GM12878 (cell line): ENCODE results near the gene DMXL1. TPM values are rescaled to one million over a fixed set of nuclear protein-coding genes. Genes with fewer than 3 reads are reported as not detected.

Source experiments
- ATAC-seq: fragments of 200-7000 bp; cut with Tn5 transposase; 3 replicates; pipeline ENCODE4 v1.9.1; 2020; ENCODE audit warnings: mild to moderate bottlenecking, moderate library complexity
- BruUV-seq: library from RNA; stranded (reverse); fragments of 400-500 nt; replicated peaks from 2 replicates; lab custom pipeline; 2021; lab: Mats Ljungman, UMichigan
- CTCF ChIA-PET: fragments of 300-600 bp; sonication (Branson Sonifier 250); formaldehyde crosslinking; extraction: SDS; loops from one replicate; lab custom pipeline; 2021; ENCODE audit warnings: inconsistent platforms; lab: Yijun Ruan, JAX
- POLR2A ChIA-PET: fragments of 350-600 bp; formaldehyde crosslinking; extraction: SDS; loops from one replicate; lab custom pipeline; 2021; ENCODE audit warnings: inconsistent platforms; lab: Charles Lee
- RAD21 ChIA-PET: fragments of 300-600 bp; sonication (Branson Sonifier 250); formaldehyde crosslinking; loops from one replicate; lab custom pipeline; 2023; ENCODE audit warnings: antibody characterized with exemption; ENCODE audit not compliant: unreplicated experiment; lab: Charles Lee
- SMC1A ChIA-PET: fragments of 300-600 bp; sonication (Branson Sonifier 250); formaldehyde crosslinking; loops from one replicate; lab custom pipeline; 2023; ENCODE audit not compliant: unreplicated experiment, uncharacterized antibody; lab: Charles Lee
- DNase-seq: peaks from one replicate; pipeline ENCODE4 v3.0.0-alpha.2; 2011; ENCODE audit warnings: low read depth, low spot score
- FAIRE-seq: peaks from 3 replicates; lab custom pipeline; 2011; peaks lifted over from hg19 to GRCh38; lab: Jason Lieb, UNC
- H2AFZ ChIP-seq: 2 replicates; pipeline ENCODE4 v1.6.0; 2011; ENCODE audit warnings: low read depth, low read length, control low read depth; ENCODE audit not compliant: control insufficient read depth
- H3K27ac ChIP-seq: 2 replicates; pipeline ENCODE4 v1.5.1; 2011; ENCODE audit warnings: control low read depth; ENCODE audit not compliant: control insufficient read depth, insufficient read depth
- H3K27me3 ChIP-seq, 2 experiments: replicated peaks in 1 of 2; 2 replicates each; pipeline versions ENCODE4 v1.6.0 to v1.6.1; 2011; ENCODE audit warnings: low read length in 1 of 2; ENCODE audit not compliant: control insufficient read depth in 2 of 2, insufficient read depth in 2 of 2
- H3K36me3 ChIP-seq, 2 experiments: 2 replicates each; pipeline ENCODE4 v1.5.1; 2011; ENCODE audit warnings: low read length in 1 of 2; ENCODE audit not compliant: control insufficient read depth in 2 of 2, insufficient read depth in 2 of 2
- H3K4me1 ChIP-seq: 2 replicates; pipeline ENCODE4 v1.6.1; 2011; ENCODE audit warnings: mild to moderate bottlenecking, low read length, moderate library complexity, mixed read lengths; ENCODE audit not compliant: control insufficient read depth, insufficient read depth
- H3K4me2 ChIP-seq: 2 replicates; pipeline ENCODE4 v1.6.0; 2011; ENCODE audit warnings: control low read depth; ENCODE audit not compliant: control insufficient read depth, insufficient read depth
- H3K4me3 ChIP-seq: fragments of 200-600 bp; sonication (generic); 2 replicates; pipeline ENCODE4 v1.5.1; 2016
- H3K79me2 ChIP-seq: 2 replicates; pipeline ENCODE4 v1.6.0; 2011; ENCODE audit warnings: low read length; ENCODE audit not compliant: control insufficient read depth, insufficient read depth
- H3K9ac ChIP-seq: 2 replicates; pipeline ENCODE4 v1.8.0; 2011; ENCODE audit warnings: low read length, control low read depth, mixed read lengths; ENCODE audit not compliant: control insufficient read depth, insufficient read depth
- H3K9me3 ChIP-seq: replicated peaks from 3 replicates; pipeline ENCODE4 v1.5.1; 2011; ENCODE audit warnings: mild to moderate bottlenecking, low read length; ENCODE audit not compliant: control insufficient read depth, insufficient read depth
- H4K20me1 ChIP-seq: 2 replicates; pipeline ENCODE4 v1.6.0; 2011; ENCODE audit not compliant: control insufficient read depth, insufficient read depth
- BRCA1 ChIP-seq: IDR thresholded peaks from 2 replicates; pipeline ENCODE4 v1.6.1; 2011; ENCODE audit warnings: low read depth, low read length, improper control_type of control experiment
- CHD4 ChIP-seq: fragments of 200-600 bp; sonication (generic); IDR thresholded peaks from 2 replicates; pipeline ENCODE4 v1.6.1; 2016; ENCODE audit warnings: mild to moderate bottlenecking
- CREB1 ChIP-seq: IDR thresholded peaks from 2 replicates; pipeline ENCODE4 v1.6.1; 2012; ENCODE audit warnings: low read depth, mild to moderate bottlenecking, inconsistent platforms
- GABPA ChIP-seq: IDR thresholded peaks from 2 replicates; pipeline ENCODE4 v1.6.1; 2014; ENCODE audit warnings: antibody characterized with exemption, low read depth, mild to moderate bottlenecking, inconsistent platforms
- NFXL1 ChIP-seq: fragments of 450-650 bp; IDR thresholded peaks from 2 replicates; pipeline ENCODE4 v1.6.1; 2017; ENCODE audit warnings: antibody characterized with exemption, mild to moderate bottlenecking, borderline replicate concordance
- POU2F2 ChIP-seq: IDR thresholded peaks from 3 replicates; pipeline ENCODE4 v1.6.1; 2011; ENCODE audit warnings: low read depth, mild to moderate bottlenecking, low read length, borderline replicate concordance
- RCOR1 ChIP-seq: conservative IDR thresholded peaks from 2 replicates; pipeline ENCODE4 v1.6.1; 2012; ENCODE audit warnings: low read depth, low read length, improper control_type of control experiment
- SMARCA5 ChIP-seq: fragments of 450-650 bp; IDR thresholded peaks from 2 replicates; pipeline ENCODE4 v1.6.1; 2017; ENCODE audit warnings: mild to moderate bottlenecking
- WRNIP1 ChIP-seq: IDR thresholded peaks from 2 replicates; pipeline ENCODE4 v1.6.1; 2011; ENCODE audit warnings: low read depth, low read length, improper control_type of control experiment, borderline replicate concordance
- ZNF217 ChIP-seq: fragments of 450-650 bp; IDR thresholded peaks from 2 replicates; pipeline ENCODE4 v1.6.1; 2017; ENCODE audit warnings: antibody characterized with exemption, mild to moderate bottlenecking
- ZNF24 ChIP-seq: fragments of 450-650 bp; IDR thresholded peaks from 2 replicates; pipeline ENCODE4 v1.6.1; 2017; ENCODE audit warnings: antibody characterized with exemption, mild to moderate bottlenecking
- WGBS: methylation state at CpG from one replicate; pipeline ENCODE4 v1.1.6; 2016; ENCODE audit warnings: low lambda C conversion rate; ENCODE audit not compliant: insufficient replicate concordance, insufficient coverage; ENCODE audit errors: missing lambda C conversion rate; 5-methylcytosine and 5-hydroxymethylcytosine counted together
- in situ Hi-C: fragments of 300-500 bp; cut with MboI; formaldehyde crosslinking; loops from 9 replicates; pipeline ENCODE4 v1.14.3; 2018; ENCODE audit warnings: mixed read lengths
- intact Hi-C: fragments of 100-400 bp; cut with micrococcal nuclease; formaldehyde crosslinking; loops from one replicate; pipeline ENCODE4 v1.14.2; 2022; ENCODE audit not compliant: unreplicated experiment
- polyA plus RNA-seq, 11 experiments: library from polyadenylated mRNA; depleted of rRNA in 4 of 11; unstranded in 6 of 11; stranded (reverse) in 5 of 11; fragments of >200 nt; fragmentation: Nextera tagmentation in 4 of 11; fragmentation: Illumina TruSeq in 1 of 11; extraction: Ambion mirVana in 4 of 11; extraction: Trizol in 1 of 11; gene quantifications; 1 replicate in 1 of 11; 2 replicates in 10 of 11; pipeline versions ENCODE4 v1.2.1 to v1.2.3, GENCODE V29; 2011 to 2016; ENCODE audit warnings: inconsistent platforms in 2 of 11, missing spikeins in 2 of 11, low read depth in 1 of 11
- total RNA-seq, 4 experiments: library from RNA; depleted of rRNA in 3 of 4; stranded (reverse); fragments of >200 nt in 3 of 4; fragmentation: Illumina TruSeq in 1 of 4; extraction: Trizol in 1 of 4; gene quantifications; 2 replicates each; pipeline versions ENCODE4 v1.2.1 to v1.2.3, GENCODE V29; 2013 to 2021
- TF ChIP-seq, protein P1 (sequence below): fragments of 450-650 bp; IDR thresholded peaks from 2 replicates; pipeline ENCODE4 v1.6.1; 2016; ENCODE audit warnings: mild to moderate bottlenecking, moderate library complexity, borderline replicate concordance
- TF ChIP-seq, protein P2 (sequence below): fragments of 450-650 bp; IDR thresholded peaks from 2 replicates; pipeline ENCODE4 v1.6.1; 2017; ENCODE audit warnings: mild to moderate bottlenecking, moderate library complexity
- TF ChIP-seq, protein P3 (sequence below): IDR thresholded peaks from 2 replicates; pipeline ENCODE4 v1.6.1; 2011; ENCODE audit warnings: low read depth, mild to moderate bottlenecking, low read length, moderate library complexity, borderline replicate concordance; ENCODE audit errors: extremely low read depth

Gene DMXL1
- total and polyA plus RNA-seq, 10 of the 15 experiments (the other 5 are each of a cell fraction or from before 2014, with no cell fraction given): 9.1 to 67.7 (median 34.1) TPM

DNA sequence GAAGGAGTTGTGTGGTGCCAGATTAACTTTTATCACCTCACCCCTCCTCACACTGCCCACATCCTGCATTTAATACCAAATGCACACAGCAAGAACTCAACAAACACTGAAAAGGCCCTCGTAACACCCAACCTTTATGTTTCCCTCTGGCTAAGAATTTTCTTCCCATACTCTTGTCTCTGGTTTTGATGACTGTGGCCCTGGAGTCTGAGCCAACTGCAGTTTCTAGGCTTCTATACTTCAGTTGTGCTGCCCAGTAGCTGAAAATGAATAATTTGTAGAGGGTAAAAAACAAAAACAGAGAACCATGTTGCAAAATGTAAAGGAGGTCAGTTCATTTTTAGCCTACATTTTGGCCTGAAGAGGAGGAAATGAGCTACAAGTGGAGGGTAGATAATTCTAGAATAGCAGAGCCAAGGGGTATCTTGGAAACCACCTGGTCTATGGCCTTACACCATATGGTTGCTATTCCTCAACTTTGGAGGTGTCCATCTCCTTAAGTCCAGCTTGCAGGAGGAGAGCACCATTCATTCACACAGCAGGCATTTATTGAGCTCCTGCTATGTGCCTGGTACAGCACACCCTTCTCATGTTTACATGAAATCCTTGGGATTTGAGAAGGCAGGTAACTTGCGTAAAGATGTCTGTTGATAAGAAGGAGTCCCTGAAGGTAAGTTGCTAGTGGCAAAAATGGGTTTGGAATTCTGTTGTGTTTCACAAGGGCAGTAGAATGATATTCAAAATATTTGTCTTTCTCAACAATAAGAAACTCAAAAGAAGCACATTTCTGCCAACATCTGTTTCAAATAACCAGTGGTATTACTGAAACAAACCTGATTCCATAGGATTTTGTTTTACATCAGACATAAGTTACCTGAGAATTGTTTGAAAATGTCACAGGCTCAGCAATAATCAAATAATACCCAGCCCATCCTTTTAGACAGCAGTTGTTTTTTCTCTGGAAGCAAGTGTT, 201.2 kb downstream of the DMXL1 start:
- intact Hi-C loops: loop anchor here (5.0 kb wide), 1 partner anchor 125 kb away; no protein-coding TSS in a partner anchor
- ChIA-PET SMC1A (interaction anchor here (0.6 to 14.5 kb wide), 22 partner anchors 9 to 767 kb away, joined by 3 to 181 read pairs (median 6); no protein-coding TSS in a partner anchor), RAD21 (interaction anchor here (0.9 to 7.3 kb wide), 14 partner anchors 17 to 283 kb away, joined by 3 to 46 read pairs (median 6); no protein-coding TSS in a partner anchor), CTCF (interaction anchor here (0.5 to 7.2 kb wide), 13 partner anchors 16 to 161 kb away, joined by 3 to 32 read pairs (median 3); no protein-coding TSS in a partner anchor), POLR2A (interaction anchor here (1.0 to 7.4 kb wide), 9 partner anchors 17 to 283 kb away, joined by 3 to 59 read pairs (median 6); partner anchors contain the start of gene DMXL1)
- Histone ChIP-seq H2AFZ (no peak overlapping the region), H3K27ac (peak overlapping the region; percentile 43), H4K20me1 (no peaks in the 10 kb centered on the region), H3K9me3 (no peaks in the 10 kb centered on the region), H3K79me2 (peaks cover 79% of the 10 kb centered on the region), H3K36me3 (no peaks in the 10 kb centered on the region), H3K4me1 (peaks cover 48% of the 10 kb centered on the region), H3K4me2 (peak overlapping the region; percentile 92), H3K4me3 (peak overlapping the region; percentile 65), H3K27me3 (no peaks in the 10 kb centered on the region), H3K9ac (peak overlapping the region; percentile 11; the same call in 1 of the 2 replicates)
- DNase-seq: no peak
- no peak for FAIRE-seq
- no TSS peak for BruUV-seq
- WGBS: 55% methylated on average over 2 of the region's 2 CpGs
- in situ Hi-C loops: no loop called here
- no peak for ATAC-seq
- TF ChIP-seq POU2F2: no peak
- TF ChIP-seq ZNF24: no peak
- no peak for TF ChIP-seq RCOR1
- no peak for TF ChIP-seq WRNIP1
- TF ChIP-seq CREB1: no peak
- TF ChIP-seq NFXL1: no peak
- no peak for TF ChIP-seq BRCA1
- no peak for TF ChIP-seq SMARCA5
- no peak for TF ChIP-seq GABPA
- TF ChIP-seq, protein P1, sequence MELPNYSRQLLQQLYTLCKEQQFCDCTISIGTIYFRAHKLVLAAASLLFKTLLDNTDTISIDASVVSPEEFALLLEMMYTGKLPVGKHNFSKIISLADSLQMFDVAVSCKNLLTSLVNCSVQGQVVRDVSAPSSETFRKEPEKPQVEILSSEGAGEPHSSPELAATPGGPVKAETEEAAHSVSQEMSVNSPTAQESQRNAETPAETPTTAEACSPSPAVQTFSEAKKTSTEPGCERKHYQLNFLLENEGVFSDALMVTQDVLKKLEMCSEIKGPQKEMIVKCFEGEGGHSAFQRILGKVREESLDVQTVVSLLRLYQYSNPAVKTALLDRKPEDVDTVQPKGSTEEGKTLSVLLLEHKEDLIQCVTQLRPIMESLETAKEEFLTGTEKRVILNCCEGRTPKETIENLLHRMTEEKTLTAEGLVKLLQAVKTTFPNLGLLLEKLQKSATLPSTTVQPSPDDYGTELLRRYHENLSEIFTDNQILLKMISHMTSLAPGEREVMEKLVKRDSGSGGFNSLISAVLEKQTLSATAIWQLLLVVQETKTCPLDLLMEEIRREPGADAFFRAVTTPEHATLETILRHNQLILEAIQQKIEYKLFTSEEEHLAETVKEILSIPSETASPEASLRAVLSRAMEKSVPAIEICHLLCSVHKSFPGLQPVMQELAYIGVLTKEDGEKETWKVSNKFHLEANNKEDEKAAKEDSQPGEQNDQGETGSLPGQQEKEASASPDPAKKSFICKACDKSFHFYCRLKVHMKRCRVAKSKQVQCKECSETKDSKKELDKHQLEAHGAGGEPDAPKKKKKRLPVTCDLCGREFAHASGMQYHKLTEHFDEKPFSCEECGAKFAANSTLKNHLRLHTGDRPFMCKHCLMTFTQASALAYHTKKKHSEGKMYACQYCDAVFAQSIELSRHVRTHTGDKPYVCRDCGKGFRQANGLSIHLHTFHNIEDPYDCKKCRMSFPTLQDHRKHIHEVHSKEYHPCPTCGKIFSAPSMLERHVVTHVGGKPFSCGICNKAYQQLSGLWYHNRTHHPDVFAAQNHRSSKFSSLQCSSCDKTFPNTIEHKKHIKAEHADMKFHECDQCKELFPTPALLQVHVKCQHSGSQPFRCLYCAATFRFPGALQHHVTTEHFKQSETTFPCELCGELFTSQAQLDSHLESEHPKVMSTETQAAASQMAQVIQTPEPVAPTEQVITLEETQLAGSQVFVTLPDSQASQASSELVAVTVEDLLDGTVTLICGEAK: no peak
- TF ChIP-seq, protein P2, sequence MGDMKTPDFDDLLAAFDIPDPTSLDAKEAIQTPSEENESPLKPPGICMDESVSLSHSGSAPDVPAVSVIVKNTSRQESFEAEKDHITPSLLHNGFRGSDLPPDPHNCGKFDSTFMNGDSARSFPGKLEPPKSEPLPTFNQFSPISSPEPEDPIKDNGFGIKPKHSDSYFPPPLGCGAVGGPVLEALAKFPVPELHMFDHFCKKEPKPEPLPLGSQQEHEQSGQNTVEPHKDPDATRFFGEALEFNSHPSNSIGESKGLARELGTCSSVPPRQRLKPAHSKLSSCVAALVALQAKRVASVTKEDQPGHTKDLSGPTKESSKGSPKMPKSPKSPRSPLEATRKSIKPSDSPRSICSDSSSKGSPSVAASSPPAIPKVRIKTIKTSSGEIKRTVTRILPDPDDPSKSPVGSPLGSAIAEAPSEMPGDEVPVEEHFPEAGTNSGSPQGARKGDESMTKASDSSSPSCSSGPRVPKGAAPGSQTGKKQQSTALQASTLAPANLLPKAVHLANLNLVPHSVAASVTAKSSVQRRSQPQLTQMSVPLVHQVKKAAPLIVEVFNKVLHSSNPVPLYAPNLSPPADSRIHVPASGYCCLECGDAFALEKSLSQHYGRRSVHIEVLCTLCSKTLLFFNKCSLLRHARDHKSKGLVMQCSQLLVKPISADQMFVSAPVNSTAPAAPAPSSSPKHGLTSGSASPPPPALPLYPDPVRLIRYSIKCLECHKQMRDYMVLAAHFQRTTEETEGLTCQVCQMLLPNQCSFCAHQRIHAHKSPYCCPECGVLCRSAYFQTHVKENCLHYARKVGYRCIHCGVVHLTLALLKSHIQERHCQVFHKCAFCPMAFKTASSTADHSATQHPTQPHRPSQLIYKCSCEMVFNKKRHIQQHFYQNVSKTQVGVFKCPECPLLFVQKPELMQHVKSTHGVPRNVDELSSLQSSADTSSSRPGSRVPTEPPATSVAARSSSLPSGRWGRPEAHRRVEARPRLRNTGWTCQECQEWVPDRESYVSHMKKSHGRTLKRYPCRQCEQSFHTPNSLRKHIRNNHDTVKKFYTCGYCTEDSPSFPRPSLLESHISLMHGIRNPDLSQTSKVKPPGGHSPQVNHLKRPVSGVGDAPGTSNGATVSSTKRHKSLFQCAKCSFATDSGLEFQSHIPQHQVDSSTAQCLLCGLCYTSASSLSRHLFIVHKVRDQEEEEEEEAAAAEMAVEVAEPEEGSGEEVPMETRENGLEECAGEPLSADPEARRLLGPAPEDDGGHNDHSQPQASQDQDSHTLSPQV: no peak
- TF ChIP-seq, protein P3, sequence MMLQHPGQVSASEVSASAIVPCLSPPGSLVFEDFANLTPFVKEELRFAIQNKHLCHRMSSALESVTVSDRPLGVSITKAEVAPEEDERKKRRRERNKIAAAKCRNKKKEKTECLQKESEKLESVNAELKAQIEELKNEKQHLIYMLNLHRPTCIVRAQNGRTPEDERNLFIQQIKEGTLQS: no peak
- TF ChIP-seq ZNF217: no peak
- no peak for TF ChIP-seq CHD4
